ENCODE results near the gene BRD7. TPM values are rescaled to one million over a fixed set of nuclear protein-coding genes. Genes with fewer than 3 reads are reported as not detected.

Gene BRD7
- total and polyA plus RNA-seq, 2 of the 13 experiments (the other 11 are each of a cell fraction or from before 2014, with no cell fraction given), result 82.3 to 149 TPM

DNA sequence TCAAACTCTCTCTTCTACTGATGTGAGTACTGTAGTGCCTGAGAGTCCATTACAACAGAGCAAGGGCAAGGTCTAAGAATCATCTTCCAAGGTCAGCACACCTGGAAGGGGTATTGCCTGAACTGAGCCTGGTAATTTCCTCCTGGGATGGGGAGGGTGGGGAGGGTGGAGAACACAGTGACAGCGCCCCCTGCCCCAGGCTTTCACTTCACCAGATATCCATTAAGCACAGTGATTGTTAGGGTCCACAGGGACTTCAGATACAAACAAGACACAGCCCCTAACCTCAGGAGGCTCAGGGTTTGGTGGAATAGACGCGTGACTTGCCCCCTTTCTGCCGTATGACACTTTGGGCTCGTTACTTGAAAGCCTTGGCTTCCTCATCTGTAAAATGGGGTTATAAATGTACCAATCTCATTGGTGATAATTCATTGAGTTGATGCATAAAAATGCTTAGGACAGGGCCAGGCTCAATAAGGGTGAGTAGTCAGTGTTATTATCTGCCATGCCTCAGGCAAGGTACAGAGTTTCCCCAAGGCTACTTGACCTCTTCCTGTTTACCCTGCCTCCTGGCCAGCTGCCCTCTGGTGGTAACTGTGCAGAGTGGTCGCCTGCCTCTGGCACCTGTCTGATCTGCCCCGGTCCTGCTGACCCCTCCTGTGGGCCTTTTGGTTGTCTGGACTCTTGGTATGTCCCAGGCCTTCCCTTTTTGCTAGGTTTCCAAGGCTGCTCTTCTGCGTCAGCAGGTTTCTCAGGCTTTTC is 13.1 kb upstream of the BRD7 start (continued):
- TF ChIP-seq, protein P1, sequence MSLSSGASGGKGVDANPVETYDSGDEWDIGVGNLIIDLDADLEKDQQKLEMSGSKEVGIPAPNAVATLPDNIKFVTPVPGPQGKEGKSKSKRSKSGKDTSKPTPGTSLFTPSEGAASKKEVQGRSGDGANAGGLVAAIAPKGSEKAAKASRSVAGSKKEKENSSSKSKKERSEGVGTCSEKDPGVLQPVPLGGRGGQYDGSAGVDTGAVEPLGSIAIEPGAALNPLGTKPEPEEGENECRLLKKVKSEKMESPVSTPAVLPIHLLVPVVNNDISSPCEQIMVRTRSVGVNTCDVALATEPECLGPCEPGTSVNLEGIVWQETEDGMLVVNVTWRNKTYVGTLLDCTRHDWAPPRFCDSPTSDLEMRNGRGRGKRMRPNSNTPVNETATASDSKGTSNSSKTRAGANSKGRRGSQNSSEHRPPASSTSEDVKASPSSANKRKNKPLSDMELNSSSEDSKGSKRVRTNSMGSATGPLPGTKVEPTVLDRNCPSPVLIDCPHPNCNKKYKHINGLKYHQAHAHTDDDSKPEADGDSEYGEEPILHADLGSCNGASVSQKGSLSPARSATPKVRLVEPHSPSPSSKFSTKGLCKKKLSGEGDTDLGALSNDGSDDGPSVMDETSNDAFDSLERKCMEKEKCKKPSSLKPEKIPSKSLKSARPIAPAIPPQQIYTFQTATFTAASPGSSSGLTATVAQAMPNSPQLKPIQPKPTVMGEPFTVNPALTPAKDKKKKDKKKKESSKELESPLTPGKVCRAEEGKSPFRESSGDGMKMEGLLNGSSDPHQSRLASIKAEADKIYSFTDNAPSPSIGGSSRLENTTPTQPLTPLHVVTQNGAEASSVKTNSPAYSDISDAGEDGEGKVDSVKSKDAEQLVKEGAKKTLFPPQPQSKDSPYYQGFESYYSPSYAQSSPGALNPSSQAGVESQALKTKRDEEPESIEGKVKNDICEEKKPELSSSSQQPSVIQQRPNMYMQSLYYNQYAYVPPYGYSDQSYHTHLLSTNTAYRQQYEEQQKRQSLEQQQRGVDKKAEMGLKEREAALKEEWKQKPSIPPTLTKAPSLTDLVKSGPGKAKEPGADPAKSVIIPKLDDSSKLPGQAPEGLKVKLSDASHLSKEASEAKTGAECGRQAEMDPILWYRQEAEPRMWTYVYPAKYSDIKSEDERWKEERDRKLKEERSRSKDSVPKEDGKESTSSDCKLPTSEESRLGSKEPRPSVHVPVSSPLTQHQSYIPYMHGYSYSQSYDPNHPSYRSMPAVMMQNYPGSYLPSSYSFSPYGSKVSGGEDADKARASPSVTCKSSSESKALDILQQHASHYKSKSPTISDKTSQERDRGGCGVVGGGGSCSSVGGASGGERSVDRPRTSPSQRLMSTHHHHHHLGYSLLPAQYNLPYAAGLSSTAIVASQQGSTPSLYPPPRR (CRISPR knock-in tag; IDR thresholded peaks at IDR 0.05; ENCODE audit: borderline replicate concordance), result no peak
- TF ChIP-seq SYNCRIP (IDR thresholded peaks at IDR 0.05; ENCODE audit: insufficient read depth, low read depth, low read length) (no peak), ZFP82 (CRISPR knock-in tag; IDR thresholded peaks at IDR 0.05; ENCODE audit: borderline replicate concordance) (no peak), REPIN1 (CRISPR knock-in tag; IDR thresholded peaks at IDR 0.05; ENCODE audit: borderline replicate concordance, low read depth) (no peak), TAF15 (IDR thresholded peaks at IDR 0.05; ENCODE audit: low read depth, low read length, poor library complexity, severe bottlenecking) (no peak), MAZ (IDR thresholded peaks at IDR 0.05; ENCODE audit: borderline replicate concordance, low read depth, low read length) (no peak), MAZ (CRISPR knock-in tag; IDR thresholded peaks at IDR 0.05; ENCODE audit: low read depth) (no peak), ZNF788 (CRISPR knock-in tag; IDR thresholded peaks at IDR 0.05; ENCODE audit: borderline replicate concordance) (no peak), ZNF224 (CRISPR knock-in tag; IDR thresholded peaks at IDR 0.05) (no peak), ZSCAN31 (CRISPR knock-in tag; IDR thresholded peaks at IDR 0.05; ENCODE audit: low read depth) (no peak)
- TF ChIP-seq, protein P2, sequence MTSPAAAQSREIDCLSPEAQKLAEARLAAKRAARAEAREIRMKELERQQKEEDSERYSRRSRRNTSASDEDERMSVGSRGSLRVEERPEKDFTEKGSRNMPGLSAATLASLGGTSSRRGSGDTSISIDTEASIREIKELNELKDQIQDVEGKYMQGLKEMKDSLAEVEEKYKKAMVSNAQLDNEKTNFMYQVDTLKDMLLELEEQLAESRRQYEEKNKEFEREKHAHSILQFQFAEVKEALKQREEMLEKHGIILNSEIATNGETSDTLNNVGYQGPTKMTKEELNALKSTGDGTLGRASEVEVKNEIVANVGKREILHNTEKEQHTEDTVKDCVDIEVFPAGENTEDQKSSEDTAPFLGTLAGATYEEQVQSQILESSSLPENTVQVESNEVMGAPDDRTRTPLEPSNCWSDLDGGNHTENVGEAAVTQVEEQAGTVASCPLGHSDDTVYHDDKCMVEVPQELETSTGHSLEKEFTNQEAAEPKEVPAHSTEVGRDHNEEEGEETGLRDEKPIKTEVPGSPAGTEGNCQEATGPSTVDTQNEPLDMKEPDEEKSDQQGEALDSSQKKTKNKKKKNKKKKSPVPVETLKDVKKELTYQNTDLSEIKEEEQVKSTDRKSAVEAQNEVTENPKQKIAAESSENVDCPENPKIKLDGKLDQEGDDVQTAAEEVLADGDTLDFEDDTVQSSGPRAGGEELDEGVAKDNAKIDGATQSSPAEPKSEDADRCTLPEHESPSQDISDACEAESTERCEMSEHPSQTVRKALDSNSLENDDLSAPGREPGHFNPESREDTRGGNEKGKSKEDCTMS (CRISPR knock-in tag; conservative IDR thresholded peaks at IDR 0.05), result no peak
- TF ChIP-seq, protein P3, sequence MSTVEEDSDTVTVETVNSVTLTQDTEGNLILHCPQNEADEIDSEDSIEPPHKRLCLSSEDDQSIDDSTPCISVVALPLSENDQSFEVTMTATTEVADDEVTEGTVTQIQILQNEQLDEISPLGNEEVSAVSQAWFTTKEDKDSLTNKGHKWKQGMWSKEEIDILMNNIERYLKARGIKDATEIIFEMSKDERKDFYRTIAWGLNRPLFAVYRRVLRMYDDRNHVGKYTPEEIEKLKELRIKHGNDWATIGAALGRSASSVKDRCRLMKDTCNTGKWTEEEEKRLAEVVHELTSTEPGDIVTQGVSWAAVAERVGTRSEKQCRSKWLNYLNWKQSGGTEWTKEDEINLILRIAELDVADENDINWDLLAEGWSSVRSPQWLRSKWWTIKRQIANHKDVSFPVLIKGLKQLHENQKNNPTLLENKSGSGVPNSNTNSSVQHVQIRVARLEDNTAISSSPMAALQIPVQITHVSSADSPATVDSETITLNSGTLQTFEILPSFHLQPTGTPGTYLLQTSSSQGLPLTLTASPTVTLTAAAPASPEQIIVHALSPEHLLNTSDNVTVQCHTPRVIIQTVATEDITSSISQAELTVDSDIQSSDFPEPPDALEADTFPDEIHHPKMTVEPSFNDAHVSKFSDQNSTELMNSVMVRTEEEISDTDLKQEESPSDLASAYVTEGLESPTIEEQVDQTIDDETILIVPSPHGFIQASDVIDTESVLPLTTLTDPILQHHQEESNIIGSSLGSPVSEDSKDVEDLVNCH (CRISPR knock-in tag; IDR thresholded peaks at IDR 0.05), result no peak
- TF ChIP-seq, protein P4, sequence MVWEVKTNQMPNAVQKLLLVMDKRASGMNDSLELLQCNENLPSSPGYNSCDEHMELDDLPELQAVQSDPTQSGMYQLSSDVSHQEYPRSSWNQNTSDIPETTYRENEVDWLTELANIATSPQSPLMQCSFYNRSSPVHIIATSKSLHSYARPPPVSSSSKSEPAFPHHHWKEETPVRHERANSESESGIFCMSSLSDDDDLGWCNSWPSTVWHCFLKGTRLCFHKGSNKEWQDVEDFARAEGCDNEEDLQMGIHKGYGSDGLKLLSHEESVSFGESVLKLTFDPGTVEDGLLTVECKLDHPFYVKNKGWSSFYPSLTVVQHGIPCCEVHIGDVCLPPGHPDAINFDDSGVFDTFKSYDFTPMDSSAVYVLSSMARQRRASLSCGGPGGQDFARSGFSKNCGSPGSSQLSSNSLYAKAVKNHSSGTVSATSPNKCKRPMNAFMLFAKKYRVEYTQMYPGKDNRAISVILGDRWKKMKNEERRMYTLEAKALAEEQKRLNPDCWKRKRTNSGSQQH (CRISPR knock-in tag; IDR thresholded peaks at IDR 0.05; ENCODE audit: low read depth), result no peak

Measured in HepG2 (cell line).